Muscle of arm (tissue), 12 donors: ENCODE data around the gene KLRG1. TPM values are rescaled to one million over a fixed set of nuclear protein-coding genes. Genes with fewer than 3 reads are reported as not detected.

ENCODE experiments used
- DNase-seq: peaks from one replicate; pipeline ENCODE4 v3.0.0-alpha.2; 2013
- polyA plus RNA-seq, 12 donors: library from polyadenylated mRNA; unstranded; fragments of 120-200 nt; gene quantifications; one replicate each; pipeline ENCODE4 v1.2.1, GENCODE V29; 2013; ENCODE audit not compliant: insufficient read length in 12 of 12

KLRG1 gene
- polyA plus RNA-seq, 12 donors = 1.6 to 10.5 (median 3.4) TPM; not detected in 1

GRCh38 chr12:8985213-8985754, 4.1 kb upstream of the KLRG1 start:
- no peak for DNase-seq

DNA sequence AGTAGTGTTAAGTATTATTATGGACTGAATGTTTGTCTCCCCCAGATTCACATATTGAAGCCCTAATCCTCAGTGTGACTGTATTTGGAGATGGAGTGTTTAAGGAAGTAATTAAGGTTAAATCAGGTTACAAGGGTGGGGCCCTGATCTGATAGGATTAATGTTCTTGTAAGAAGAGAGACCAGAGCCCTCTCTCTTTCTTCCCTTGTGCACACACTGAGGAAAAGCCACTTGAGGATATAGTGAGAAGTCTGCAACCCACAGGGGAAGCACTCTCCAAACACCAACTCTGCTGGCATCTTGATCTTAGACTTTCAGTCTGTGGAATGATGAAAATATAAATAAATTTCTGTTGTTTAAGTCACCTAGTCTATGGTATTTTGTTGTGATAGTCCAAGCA, 2.2 kb upstream of the KLRG1 start:
- no peak for DNase-seq

- DNase-seq = no peak
Measured at GRCh38 chr12:8987685-8988084, 1.7 kb upstream of the KLRG1 start.

- DNase-seq = no peak
Measured at GRCh38 chr12:8991371-8992345, 2.3 kb downstream of the KLRG1 start.

DNA sequence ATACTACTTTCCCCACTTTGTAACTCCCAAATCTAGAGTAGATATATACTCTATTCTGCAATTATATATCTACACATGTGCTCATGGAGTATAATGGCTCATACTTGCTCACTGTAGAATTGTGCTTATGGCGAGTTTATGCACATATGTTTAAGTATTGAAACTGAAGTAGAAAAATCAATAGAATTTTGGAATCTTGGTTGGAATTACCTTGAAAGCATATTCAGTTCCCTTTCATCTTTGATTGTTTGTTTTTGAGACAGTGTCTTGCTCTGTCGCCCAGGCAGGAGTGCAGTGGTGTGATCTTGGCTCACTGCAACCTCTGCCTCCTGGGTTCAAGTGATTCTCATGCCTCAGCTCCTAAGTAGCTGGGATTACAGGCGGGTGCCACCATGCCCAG, 4.5 kb downstream of the KLRG1 start:
- no peak for DNase-seq

DNA sequence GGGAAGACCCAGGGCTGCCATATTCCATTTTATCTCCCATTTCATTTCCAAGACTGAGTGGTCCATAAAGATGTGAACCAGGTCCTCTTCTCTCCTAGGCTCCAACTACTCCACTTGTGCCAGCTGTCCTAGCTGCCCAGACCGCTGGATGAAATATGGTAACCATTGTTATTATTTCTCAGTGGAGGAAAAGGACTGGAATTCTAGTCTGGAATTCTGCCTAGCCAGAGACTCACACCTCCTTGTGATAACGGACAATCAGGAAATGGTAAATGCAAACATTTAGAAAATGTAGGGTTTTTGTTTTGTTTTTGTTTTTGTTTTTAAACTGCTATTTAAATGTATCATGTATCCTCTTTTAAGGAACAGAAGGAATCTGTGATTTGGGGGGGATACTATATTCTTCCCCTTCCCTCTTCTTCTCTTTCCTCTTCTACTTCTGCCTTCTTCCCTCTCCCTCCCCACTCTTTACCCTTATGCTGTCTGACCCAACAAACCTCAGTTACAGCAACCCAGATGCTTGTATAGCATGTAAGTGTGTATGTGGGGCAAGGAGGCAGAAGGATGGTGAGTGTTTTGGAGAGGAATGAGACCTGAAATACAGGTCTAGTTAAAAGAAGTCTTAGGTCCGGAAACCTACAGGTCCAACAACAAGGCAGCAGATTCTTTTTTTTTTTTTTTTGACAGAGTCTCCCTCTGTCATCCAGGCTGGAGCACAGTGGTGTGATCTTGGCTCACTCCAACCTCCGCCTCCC, 5.9 kb downstream of the KLRG1 start:
- no peak for DNase-seq

- DNase-seq = no peak
Measured at GRCh38 chr12:8996682-8997405, 7.5 kb downstream of the KLRG1 start.

GRCh38 chr12:9001233-9001632, 11.9 kb downstream of the KLRG1 start:
- DNase-seq = no peak

DNA sequence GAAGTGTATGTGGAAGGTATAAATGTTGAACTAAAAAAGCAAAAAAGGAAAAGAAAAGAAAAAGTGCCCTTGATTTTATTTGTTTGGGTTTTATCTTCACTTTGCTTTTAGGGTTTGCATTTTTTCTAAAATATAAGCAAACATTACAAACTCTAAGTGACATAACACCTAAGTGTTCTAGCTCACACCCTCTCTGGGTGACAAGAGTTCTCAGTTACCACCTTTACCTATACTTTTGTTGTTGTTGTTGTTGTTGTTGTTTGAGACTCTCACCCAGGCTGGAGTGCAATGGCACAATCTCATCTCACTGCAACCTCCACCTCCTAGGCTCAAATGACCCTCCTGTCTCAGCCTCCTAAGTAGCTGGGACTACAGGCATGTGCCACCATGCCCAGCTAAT, 13.0 kb downstream of the KLRG1 start:
- DNase-seq = no peak

DNA sequence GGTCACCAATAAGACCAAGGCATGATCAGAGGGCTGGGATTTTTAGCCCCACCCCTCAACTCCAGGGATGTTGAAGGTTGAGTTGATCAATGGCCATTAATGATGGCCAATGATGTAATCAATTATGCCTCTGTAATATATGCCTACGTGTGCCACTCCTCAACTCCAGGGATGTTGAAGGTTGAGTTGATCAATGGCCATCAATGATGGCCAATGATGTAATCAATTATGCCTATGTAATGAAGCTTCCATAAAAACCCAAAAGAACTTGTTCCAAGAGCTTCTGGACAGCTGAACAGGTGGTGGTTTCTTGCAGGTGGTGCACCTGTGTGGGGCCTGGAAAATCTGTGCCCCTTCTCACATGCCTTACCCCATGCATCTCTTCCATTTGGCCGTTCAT, 33.2 kb downstream of the KLRG1 start:
- no peak for DNase-seq

DNA sequence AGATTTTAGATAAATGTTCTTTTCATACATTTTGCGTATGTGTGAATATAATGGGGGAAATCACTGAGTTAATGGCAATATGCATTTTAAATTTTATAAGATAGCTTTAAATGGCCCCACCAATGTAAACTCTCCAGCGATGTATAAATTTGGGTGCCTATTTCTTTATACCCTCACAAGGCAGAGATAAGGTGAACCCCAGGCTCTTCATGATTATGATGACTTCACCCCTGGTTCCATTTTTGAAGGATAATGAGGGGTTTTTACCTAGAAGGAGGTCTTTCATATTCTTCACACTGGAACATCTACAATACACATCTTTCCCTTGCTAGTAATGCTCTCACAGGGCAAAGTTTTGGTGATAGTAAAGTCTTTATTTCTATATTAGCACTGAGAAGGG, 35.2 kb downstream of the KLRG1 start:
- DNase-seq = no peak

DNA sequence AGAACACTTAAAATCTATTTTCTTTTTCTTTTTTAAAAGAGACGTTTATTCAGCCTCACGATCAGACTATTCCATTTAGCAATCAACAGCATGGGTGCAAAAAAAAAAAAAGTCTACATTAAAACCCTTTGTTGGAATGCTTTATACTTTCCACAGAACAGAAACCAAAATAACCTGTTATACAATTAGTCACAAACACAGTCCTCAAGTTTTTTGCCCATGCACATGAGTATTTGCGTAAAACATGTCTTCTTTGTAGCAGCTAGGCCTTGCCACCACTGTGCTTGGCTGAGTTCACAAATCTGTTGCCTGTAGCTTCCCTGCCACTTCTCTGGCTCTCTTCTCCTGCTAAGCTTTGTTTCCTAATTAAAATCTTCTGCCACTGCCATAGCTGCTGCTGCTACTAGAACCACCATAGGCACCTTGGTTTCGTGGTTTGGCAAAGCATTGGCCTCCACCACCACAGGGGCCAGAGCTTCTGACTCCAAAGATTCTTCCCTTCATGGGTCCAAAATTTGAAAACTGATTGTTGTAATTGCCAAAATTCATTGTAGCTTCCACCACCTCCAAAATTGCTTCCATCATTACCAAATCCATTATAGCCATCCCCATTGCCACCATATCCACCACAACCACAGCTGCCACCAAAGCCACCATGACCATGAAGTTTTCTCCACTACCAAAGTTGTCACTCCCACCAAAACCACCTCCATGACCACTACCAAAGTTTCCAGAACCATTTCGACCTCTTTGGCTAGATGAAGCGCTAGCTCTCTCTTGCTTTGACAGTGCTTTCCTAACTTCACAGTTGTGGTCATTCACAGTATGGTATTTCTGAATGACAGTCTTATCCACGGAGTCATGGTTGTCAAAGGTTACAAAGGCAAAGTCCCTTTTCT, 38.1 kb downstream of the KLRG1 start:
- no peak for DNase-seq

DNA sequence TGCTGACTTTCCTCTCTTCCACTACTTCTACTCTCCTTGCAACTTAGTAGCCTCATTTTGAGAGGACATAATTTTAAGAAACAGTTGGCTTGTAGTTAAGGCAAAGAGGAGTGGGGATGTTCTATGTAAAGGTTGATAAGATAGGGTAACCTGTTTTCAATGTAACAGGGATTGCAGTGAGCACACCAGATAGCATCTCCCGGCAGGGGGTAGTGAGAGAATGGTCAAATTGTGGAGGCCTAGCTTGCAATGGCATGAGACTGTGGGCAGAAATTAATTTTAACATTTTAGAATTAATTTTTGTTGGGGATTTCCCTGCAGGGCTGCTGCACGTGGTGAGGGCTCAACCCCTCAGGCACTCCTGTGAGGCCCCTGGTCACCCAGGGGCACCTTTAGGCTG, 41.4 kb downstream of the KLRG1 start:
- no peak for DNase-seq

DNA sequence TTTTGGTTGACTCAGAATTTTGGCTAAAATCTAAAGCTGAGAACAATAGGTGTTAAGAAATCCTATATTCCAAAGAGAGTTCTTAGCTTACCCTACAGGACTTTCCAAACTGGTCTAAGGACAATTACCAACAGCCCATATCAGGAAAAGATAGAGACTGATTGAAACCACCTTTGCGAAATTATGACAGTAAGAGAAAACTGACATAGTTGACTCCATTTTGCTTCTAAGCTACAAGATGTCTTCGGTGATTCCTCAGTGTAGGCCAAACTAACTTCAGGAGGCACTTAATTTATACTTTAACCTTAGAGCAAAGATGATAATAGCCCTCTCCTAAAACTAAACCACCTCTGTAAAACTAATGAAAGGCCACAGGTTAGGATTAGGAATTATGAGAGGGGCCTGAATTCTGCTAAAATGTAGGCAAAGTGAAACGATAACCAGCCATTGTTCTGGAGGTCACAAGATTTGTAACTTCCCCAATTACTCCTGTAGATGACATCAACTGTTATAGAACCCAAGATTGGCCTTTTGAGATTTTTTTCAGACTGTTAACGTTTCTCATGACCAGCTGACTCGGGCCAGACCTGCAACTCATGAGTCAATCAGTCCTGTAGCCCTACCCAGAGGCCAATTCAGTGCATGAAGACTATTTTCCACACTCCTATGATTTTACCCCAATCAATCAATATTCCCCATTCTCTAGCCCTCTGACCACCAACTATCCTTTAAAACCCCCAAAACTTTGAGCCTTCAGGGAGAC, 43.0 kb downstream of the KLRG1 start:
- DNase-seq = no peak

DNA sequence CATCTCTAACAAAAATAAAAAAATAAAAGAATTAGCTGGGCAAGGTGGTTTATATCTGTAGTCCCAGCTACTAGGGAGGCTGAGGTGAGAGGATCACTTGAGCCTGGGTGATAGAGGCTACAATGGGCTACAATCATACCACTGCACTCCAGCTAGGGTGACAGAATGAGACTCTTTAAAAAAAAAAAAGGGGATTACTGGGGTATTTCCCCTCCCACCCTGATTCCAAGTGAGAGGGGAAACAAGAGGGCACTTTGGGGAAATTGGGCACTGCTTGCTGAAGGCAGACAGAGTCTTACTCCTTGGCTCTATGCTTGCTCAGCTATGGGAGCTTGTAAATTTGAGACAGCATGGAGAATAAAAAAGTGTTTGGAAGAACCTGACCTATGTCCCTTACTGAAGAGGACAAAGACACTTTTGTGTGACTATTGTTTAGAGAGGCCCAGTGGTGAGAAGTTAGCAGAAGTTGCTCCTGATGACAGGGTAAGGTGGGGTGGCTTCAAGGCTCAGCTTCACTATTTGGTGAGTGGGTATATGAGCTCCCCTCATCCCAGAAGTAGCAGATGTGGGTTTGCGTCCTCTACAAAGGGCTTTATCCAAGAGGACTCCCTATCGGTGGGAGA, 44.0 kb downstream of the KLRG1 start:
- DNase-seq = no peak

DNA sequence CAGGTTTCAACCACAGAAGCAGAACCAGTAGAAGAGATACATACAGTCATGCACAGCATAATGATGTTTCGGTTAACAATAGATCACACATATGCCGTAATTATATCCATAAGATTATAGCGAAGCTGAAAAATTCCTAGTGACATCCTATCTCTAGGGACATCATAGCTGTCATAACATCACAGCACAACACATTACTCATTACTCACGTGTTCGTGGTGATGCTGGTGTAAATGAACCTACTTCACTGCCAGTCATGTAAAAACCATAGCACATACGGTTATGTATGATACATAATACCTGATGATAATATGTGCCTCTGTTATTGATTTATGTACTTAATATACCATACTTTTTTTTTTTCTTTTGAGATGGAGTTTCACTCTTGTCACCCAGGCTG, 44.7 kb downstream of the KLRG1 start:
- DNase-seq = no peak

DNA sequence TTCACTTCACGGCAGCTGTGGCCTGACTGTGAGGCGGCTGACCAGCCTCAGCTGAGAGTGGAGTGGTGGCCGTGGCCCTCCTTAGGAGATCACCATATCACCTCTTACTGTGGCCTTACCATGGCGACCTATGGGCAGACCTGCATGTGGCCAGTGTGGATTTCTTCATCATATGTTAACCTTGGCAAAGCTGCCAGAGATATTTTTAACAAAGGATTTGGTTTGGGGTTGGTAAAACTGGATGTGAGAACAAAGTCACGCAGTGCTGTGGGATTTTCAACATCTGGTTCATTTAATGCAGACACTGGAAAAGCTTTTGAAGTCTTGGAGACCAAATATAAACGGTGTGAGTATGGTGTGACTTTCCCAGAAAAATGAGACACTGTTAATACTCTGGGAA, 46.9 kb downstream of the KLRG1 start:
- no peak for DNase-seq

GRCh38 chr12:9037431-9037830, 48.1 kb downstream of the KLRG1 start:
- no peak for DNase-seq

GRCh38 chr12:9039397-9039977, 50.1 kb downstream of the KLRG1 start:
- peak; percentile 32 for DNase-seq
